Hepatocyte (in vitro differentiated cells): ENCODE results near the gene FOXF1. TPM values are rescaled to one million over a fixed set of nuclear protein-coding genes. Genes with fewer than 3 reads are reported as not detected.

Experiments
- DNase-seq: peaks from one replicate; pipeline ENCODE4 v3.0.0-alpha.2; 2016; ENCODE audit warnings: low spot score
- H2AFZ ChIP-seq: fragments of 200-600 bp; sonication (generic); 2 replicates; pipeline ENCODE4 v1.6.0; 2016; ENCODE audit warnings: antibody characterized with exemption, mild to moderate bottlenecking
- H3K27ac ChIP-seq: fragments of 200-600 bp; sonication (generic); 2 replicates; pipeline ENCODE4 v1.5.1; 2016; ENCODE audit warnings: mild to moderate bottlenecking
- H3K27me3 ChIP-seq: fragments of 200-600 bp; sonication (generic); 2 replicates; pipeline ENCODE4 v1.6.1; 2016
- H3K36me3 ChIP-seq: fragments of 200-600 bp; sonication (generic); replicated peaks from 2 replicates; pipeline ENCODE4 v1.5.1; 2016; ENCODE audit warnings: low read depth; ENCODE audit not compliant: insufficient read depth
- H3K4me1 ChIP-seq: fragments of 200-600 bp; sonication (generic); 2 replicates; pipeline ENCODE4 v1.5.1; 2016; ENCODE audit warnings: mild to moderate bottlenecking, moderate library complexity; ENCODE audit not compliant: insufficient read depth
- H3K4me2 ChIP-seq: fragments of 200-600 bp; sonication (generic); 2 replicates; pipeline ENCODE4 v1.6.0; 2016
- H3K4me3 ChIP-seq: fragments of 200-600 bp; sonication (generic); 2 replicates; pipeline ENCODE4 v1.5.1; 2016; ENCODE audit warnings: mild to moderate bottlenecking
- H3K79me2 ChIP-seq: fragments of 200-600 bp; sonication (generic); 2 replicates; pipeline ENCODE4 v1.6.0; 2017; ENCODE audit warnings: mild to moderate bottlenecking
- H3K9me2 ChIP-seq: fragments of 200-600 bp; sonication (generic); replicated peaks from 2 replicates; pipeline ENCODE4 v1.6.0; 2017; ENCODE audit warnings: mild to moderate bottlenecking; ENCODE audit not compliant: insufficient read depth
- H3K9me3 ChIP-seq: fragments of 200-600 bp; sonication (generic); 2 replicates; pipeline ENCODE4 v1.5.1; 2016; ENCODE audit warnings: low read depth, mild to moderate bottlenecking
- H4K20me1 ChIP-seq: fragments of 200-600 bp; sonication (generic); 2 replicates; pipeline ENCODE4 v1.6.0; 2016; ENCODE audit warnings: mild to moderate bottlenecking; ENCODE audit not compliant: insufficient read depth, poor library complexity, severe bottlenecking
- CTCF ChIP-seq: fragments of 200-600 bp; sonication (generic); IDR thresholded peaks from 2 replicates; pipeline ENCODE4 v1.5.1; 2016; ENCODE audit warnings: antibody characterized with exemption, mild to moderate bottlenecking; ENCODE audit not compliant: poor library complexity
- EZH2 ChIP-seq: fragments of 200-600 bp; sonication (generic); IDR thresholded peaks from 2 replicates; pipeline ENCODE4 v1.6.1; 2016; ENCODE audit warnings: antibody characterized with exemption, mild to moderate bottlenecking, borderline replicate concordance
- EZH2phosphoT487 ChIP-seq: fragments of 200-600 bp; sonication (generic); IDR thresholded peaks from one replicate; pipeline ENCODE4 v1.6.1; 2018; ENCODE audit warnings: antibody characterized with exemption, mild to moderate bottlenecking, low read depth, moderate library complexity; ENCODE audit not compliant: unreplicated experiment, severe bottlenecking
- WGBS: methylation state at CpG from one replicate; pipeline ENCODE4 v1.1.6; 2016; ENCODE audit warnings: low lambda C conversion rate; ENCODE audit errors: missing lambda C conversion rate; 5-methylcytosine and 5-hydroxymethylcytosine counted together
- polyA plus RNA-seq: library from polyadenylated mRNA; unstranded; fragments of >200 nt; fragmentation: Nextera tagmentation; extraction: Ambion mirVana; gene quantifications from 2 replicates; pipeline ENCODE4 v1.2.1, GENCODE V29; 2016
- total RNA-seq: library from RNA; depleted of rRNA; stranded (reverse); fragments of >200 nt; gene quantifications from 2 replicates; pipeline ENCODE4 v1.2.3, GENCODE V29; 2014

Gene FOXF1
- total and polyA plus RNA-seq, 2 experiments from 2014 or later: 26.8 to 37.4 TPM

GRCh38 chr16:86527366-86527765 is 17.0 kb downstream of the FOXF1 start:
- Histone ChIP-seq H3K27me3 (no peaks in the 10 kb centered on the region), H3K79me2 (no peaks in the 10 kb centered on the region), H3K36me3 (no peaks in the 10 kb centered on the region), H3K9me2 (no peaks in the 10 kb centered on the region), H3K27ac (no peak overlapping the region), H3K9me3 (no peaks in the 10 kb centered on the region), H3K4me3 (no peak overlapping the region), H2AFZ (no peak overlapping the region), H4K20me1 (no peaks in the 10 kb centered on the region), H3K4me1 (no peaks in the 10 kb centered on the region), H3K4me2 (no peak overlapping the region)
- TF ChIP-seq CTCF: no peak
- no peak for TF ChIP-seq EZH2phosphoT487
- TF ChIP-seq EZH2: no peak
- WGBS: 92% methylated on average over 15 of the region's 15 CpGs
- DNase-seq: no peak

GRCh38 chr16:86528061-86528929 is 18.0 kb downstream of the FOXF1 start:
- no peaks in the 10 kb centered on the region for H3K9me2 ChIP-seq
- DNase-seq: no peak
- H3K9me3 ChIP-seq: no peaks in the 10 kb centered on the region
- H3K27me3 ChIP-seq: no peaks in the 10 kb centered on the region
- H3K4me2 ChIP-seq: no peak overlapping the region
- H2AFZ ChIP-seq: no peak overlapping the region
- H4K20me1 ChIP-seq: no peaks in the 10 kb centered on the region
- H3K27ac ChIP-seq: no peak overlapping the region
- TF ChIP-seq EZH2 (no peak), EZH2phosphoT487 (no peak)
- no peaks in the 10 kb centered on the region for H3K36me3 ChIP-seq
- no peaks in the 10 kb centered on the region for H3K79me2 ChIP-seq
- H3K4me1 ChIP-seq: no peaks in the 10 kb centered on the region
- WGBS: 94% methylated on average over 38 of the region's 38 CpGs
- no peak overlapping the region for H3K4me3 ChIP-seq

GRCh38 chr16:86529160-86529559 is 18.8 kb downstream of the FOXF1 start:
- no peak overlapping the region for H3K4me3 ChIP-seq
- TF ChIP-seq EZH2phosphoT487 (no peak), CTCF (no peak), EZH2 (no peak)
- H3K36me3 ChIP-seq: no peaks in the 10 kb centered on the region
- H3K4me2 ChIP-seq: no peak overlapping the region
- H4K20me1 ChIP-seq: no peaks in the 10 kb centered on the region
- no peaks in the 10 kb centered on the region for H3K9me2 ChIP-seq
- H3K27me3 ChIP-seq: no peaks in the 10 kb centered on the region
- no peak overlapping the region for H2AFZ ChIP-seq
- H3K9me3 ChIP-seq: no peaks in the 10 kb centered on the region
- H3K27ac ChIP-seq: no peak overlapping the region
- H3K79me2 ChIP-seq: no peaks in the 10 kb centered on the region
- WGBS: 80% methylated on average over 7 of the region's 8 CpGs
- no peak for DNase-seq
- H3K4me1 ChIP-seq: no peaks in the 10 kb centered on the region
